BE2C (cell line): ENCODE results near the gene TMEM240.
"Not testable (repeated sequence)": the region's sequence is repeated elsewhere in the genome, so short reads cannot be mapped to it uniquely, and the experiment has no call there.

Experiments
- DNase-seq: peaks from one replicate; pipeline ENCODE4 v3.0.0-alpha.2; 2020
- H3K27me3 ChIP-seq: fragments of 250-450 bp; sonication (Bioruptor Pico); 2 replicates; pipeline ENCODE4 v1.5.1; 2020; ENCODE audit warnings: mild to moderate bottlenecking
- H3K36me3 ChIP-seq: fragments of 250-450 bp; sonication (Bioruptor Pico); 2 replicates; pipeline ENCODE4 v1.5.1; 2020; ENCODE audit warnings: mild to moderate bottlenecking
- H3K4me1 ChIP-seq: fragments of 250-450 bp; sonication (Bioruptor Pico); 2 replicates; pipeline ENCODE4 v1.5.1; 2020
- H3K4me3 ChIP-seq: 2 replicates; pipeline ENCODE4 v1.5.1; 2011; ENCODE audit warnings: low read depth, low read length
- H3K9me3 ChIP-seq: fragments of 250-450 bp; sonication (Bioruptor Pico); 2 replicates; pipeline ENCODE4 v1.5.1; 2020
- CTCF ChIP-seq: IDR thresholded peaks from 2 replicates; pipeline ENCODE4 v1.5.1; 2012; ENCODE audit warnings: mild to moderate bottlenecking, low read depth, low read length

Gene TMEM240

GRCh38 chr1:1534401-1535154, 5.8 kb downstream of the TMEM240 start:
- Histone ChIP-seq H3K4me1 (no peaks in the 10 kb centered on the region), H3K9me3 (no peaks in the 10 kb centered on the region; the same call in 1 of the 2 replicates), H3K27me3 (no peaks in the 10 kb centered on the region), H3K4me3 (no peak overlapping the region), H3K36me3 (peaks cover 28% of the 10 kb centered on the region)
- no peak for DNase-seq
- TF ChIP-seq CTCF: no peak

GRCh38 chr1:1533894-1534291, 6.5 kb downstream of the TMEM240 start:
- not testable (repeated sequence) for H3K4me1 ChIP-seq, DNase-seq, H3K27me3 ChIP-seq, H3K9me3 ChIP-seq, H3K4me3 ChIP-seq
- peaks cover 35% of the 10 kb centered on the region for H3K36me3 ChIP-seq

- not testable (repeated sequence) for H3K27me3 ChIP-seq
Observed at GRCh38 chr1:1533176-1533893, 7.1 kb downstream of the TMEM240 start.

GRCh38 chr1:1531947-1532346, 8.5 kb downstream of the TMEM240 start:
- Histone ChIP-seq H3K4me3 (no peak overlapping the region), H3K27me3 (no peaks in the 10 kb centered on the region), H3K4me1 (no peaks in the 10 kb centered on the region), H3K9me3 (no peaks in the 10 kb centered on the region; the same call in 1 of the 2 replicates), H3K36me3 (peaks cover 50% of the 10 kb centered on the region)
- no peak for DNase-seq
- TF ChIP-seq CTCF: no peak

More at GRCh38 chr1:1533176-1533893, 7.1 kb downstream of the TMEM240 start:
- peaks cover 37% of the 10 kb centered on the region for H3K36me3 ChIP-seq
- not testable (repeated sequence) for H3K4me3 ChIP-seq, DNase-seq, H3K9me3 ChIP-seq, H3K4me1 ChIP-seq

- no peaks in the 10 kb centered on the region; the same call in 1 of the 2 replicates for H3K9me3 ChIP-seq
- no peaks in the 10 kb centered on the region for H3K27me3 ChIP-seq
- peaks cover 44% of the 10 kb centered on the region for H3K36me3 ChIP-seq
- H3K4me3 ChIP-seq: no peak overlapping the region
- no peaks in the 10 kb centered on the region for H3K4me1 ChIP-seq
- no peak for DNase-seq
- TF ChIP-seq CTCF: no peak
Observed at GRCh38 chr1:1529936-1530335, 10.5 kb downstream of the TMEM240 start.

- no peak for DNase-seq
- no peaks in the 10 kb centered on the region for H3K27me3 ChIP-seq
- H3K36me3 ChIP-seq: peaks cover 40% of the 10 kb centered on the region
- no peaks in the 10 kb centered on the region for H3K4me1 ChIP-seq
- no peak for TF ChIP-seq CTCF
- no peak overlapping the region for H3K4me3 ChIP-seq
- H3K9me3 ChIP-seq: no peaks in the 10 kb centered on the region; the same call in 1 of the 2 replicates
Observed at GRCh38 chr1:1529321-1529720, 11.1 kb downstream of the TMEM240 start.
